ENCODE measurements around the gene AP3D1. TPM values are rescaled to one million over a fixed set of nuclear protein-coding genes. Genes with fewer than 3 reads are reported as not detected.
A peak's percentile ranks its signal among the peaks of the same experiment; 100 is the strongest.

The AP3D1 gene
- total RNA-seq, 1 donor from 2014 or later, result 115 TPM

- Mint-ChIP-seq H3K36me3 (no peaks in the 10 kb centered on the region), H3K9me3 (no peaks in the 10 kb centered on the region), H3K27ac (peak overlapping the region; percentile 97), H3K4me3 (peak overlapping the region; percentile 84), H3K4me1 (peaks cover 34% of the 10 kb centered on the region), H3K27me3 (ENCODE audit: low read depth) (no peaks in the 10 kb centered on the region)
- no peak for TF ChIP-seq CTCF (IDR thresholded peaks at IDR 0.05; ENCODE audit: unreplicated experiment)
- DNase-seq (ENCODE audit: low spot score in 2 of 2, unreplicated experiment in 2 of 2), result no peak
These were observed 89.0 kb downstream of the AP3D1 start for GRCh38 chr19:2062389-2062729.

- peaks cover 35% of the 10 kb centered on the region for H3K4me1 Mint-ChIP-seq
- peak overlapping the region; percentile 84 for H3K4me3 Mint-ChIP-seq
- H3K9me3 Mint-ChIP-seq, result no peaks in the 10 kb centered on the region
- H3K27ac Mint-ChIP-seq, result peak overlapping the region; percentile 97
- peak; percentile 99 to 100 for DNase-seq (ENCODE audit: low spot score in 2 of 2, unreplicated experiment in 2 of 2)
- no peaks in the 10 kb centered on the region for H3K36me3 Mint-ChIP-seq
- no peak for TF ChIP-seq CTCF (IDR thresholded peaks at IDR 0.05; ENCODE audit: unreplicated experiment)
- H3K27me3 Mint-ChIP-seq (ENCODE audit: low read depth), result no peaks in the 10 kb centered on the region
These were observed 89.6 kb downstream of the AP3D1 start for GRCh38 chr19:2061495-2062388.

- Mint-ChIP-seq H3K4me3 (peak overlapping the region; percentile 82), H3K36me3 (no peaks in the 10 kb centered on the region), H3K27ac (peak overlapping the region; percentile 99), H3K4me1 (peaks cover 40% of the 10 kb centered on the region), H3K9me3 (no peaks in the 10 kb centered on the region), H3K27me3 (ENCODE audit: low read depth) (no peaks in the 10 kb centered on the region)
- no peak for DNase-seq (ENCODE audit: low spot score in 2 of 2, unreplicated experiment in 2 of 2)
- TF ChIP-seq CTCF (IDR thresholded peaks at IDR 0.05; ENCODE audit: unreplicated experiment), result no peak
These were observed 90.4 kb downstream of the AP3D1 start for GRCh38 chr19:2060884-2061494.

GRCh38 chr19:2059422-2060201 lies 91.8 kb downstream of the AP3D1 start:
- no peaks in the 10 kb centered on the region for H3K36me3 Mint-ChIP-seq
- H3K9me3 Mint-ChIP-seq, result no peaks in the 10 kb centered on the region
- H3K4me1 Mint-ChIP-seq, result peaks cover 45% of the 10 kb centered on the region
- peak overlapping the region; percentile 99 for H3K27ac Mint-ChIP-seq
- no peak for DNase-seq (ENCODE audit: low spot score in 2 of 2, unreplicated experiment in 2 of 2)
- TF ChIP-seq CTCF (IDR thresholded peaks at IDR 0.05; ENCODE audit: unreplicated experiment), result no peak
- H3K4me3 Mint-ChIP-seq, result peak overlapping the region; percentile 82
- H3K27me3 Mint-ChIP-seq (ENCODE audit: low read depth), result no peaks in the 10 kb centered on the region

- no peaks in the 10 kb centered on the region for H3K27me3 Mint-ChIP-seq (ENCODE audit: low read depth)
- H3K4me1 Mint-ChIP-seq, result peaks cover 45% of the 10 kb centered on the region
- H3K27ac Mint-ChIP-seq, result peak overlapping the region; percentile 90
- DNase-seq (ENCODE audit: low spot score in 2 of 2, unreplicated experiment in 2 of 2), result no peak
- H3K9me3 Mint-ChIP-seq, result no peaks in the 10 kb centered on the region
- TF ChIP-seq CTCF (IDR thresholded peaks at IDR 0.05; ENCODE audit: unreplicated experiment), result no peak
- H3K4me3 Mint-ChIP-seq, result no peak overlapping the region
- H3K36me3 Mint-ChIP-seq, result no peaks in the 10 kb centered on the region
These were observed 92.6 kb downstream of the AP3D1 start for GRCh38 chr19:2058570-2059421.

All from mesothelial cell of epicardium (in vitro differentiated cells).